HepG2 (cell line): ENCODE results near the gene CEP19. TPM values are rescaled to one million over a fixed set of nuclear protein-coding genes. Genes with fewer than 3 reads are reported as not detected.

Source experiments
- HOXA5 ChIP-seq: sonication (generic); formaldehyde crosslinking; IDR thresholded peaks from 2 replicates; pipeline ENCODE4 v1.4.0; 2020; ENCODE audit warnings: missing genetic modification reagents
- NFIB ChIP-seq: sonication (generic); formaldehyde crosslinking; IDR thresholded peaks from 2 replicates; pipeline ENCODE4 v1.9.0; 2021; ENCODE audit warnings: missing genetic modification reagents, mild to moderate bottlenecking, borderline replicate concordance
- SALL2 ChIP-seq: sonication (generic); formaldehyde crosslinking; IDR thresholded peaks from 2 replicates; pipeline ENCODE4 v1.8.1; 2023; ENCODE audit warnings: mild to moderate bottlenecking, missing genetic modification reagents, inconsistent platforms
- SIX1 ChIP-seq: sonication (generic); formaldehyde crosslinking; IDR thresholded peaks from 2 replicates; pipeline ENCODE4 v1.4.0; 2020; ENCODE audit warnings: missing genetic modification reagents, borderline replicate concordance
- ZBTB8A ChIP-seq: sonication (generic); formaldehyde crosslinking; IDR thresholded peaks from 2 replicates; pipeline ENCODE4 v1.4.0; 2020; ENCODE audit warnings: mild to moderate bottlenecking, low read depth, missing genetic modification reagents, borderline replicate concordance
- ZNF138 ChIP-seq: sonication (generic); formaldehyde crosslinking; IDR thresholded peaks from 2 replicates; pipeline ENCODE4 v1.5.0; 2020; ENCODE audit warnings: mild to moderate bottlenecking, low read depth, missing genetic modification reagents
- ZNF383 ChIP-seq: sonication (generic); formaldehyde crosslinking; IDR thresholded peaks from 2 replicates; pipeline ENCODE4 v1.4.0; 2020; ENCODE audit warnings: missing genetic modification reagents, mild to moderate bottlenecking, borderline replicate concordance
- polyA plus RNA-seq, 8 experiments: library from polyadenylated mRNA; depleted of rRNA in 3 of 8; stranded (reverse) in 7 of 8; unstranded in 1 of 8; fragments of >200 nt; fragmentation: Illumina TruSeq in 4 of 8; extraction: Trizol in 4 of 8; gene quantifications; 2 replicates each; pipeline versions ENCODE4 v1.2.1 to v1.2.3, GENCODE V29; 2011 to 2016; ENCODE audit warnings: low read depth in 4 of 8, missing spikeins in 1 of 8, mixed read lengths in 1 of 8; ENCODE audit not compliant: insufficient read depth in 1 of 8
- total RNA-seq, 5 experiments: library from RNA; depleted of rRNA; stranded (reverse); fragments of >200 nt; fragmentation: Illumina TruSeq; extraction: Trizol; gene quantifications; 2 replicates each; pipeline ENCODE4 v1.2.3, GENCODE V29; 2016; ENCODE audit warnings: low read depth in 1 of 5
- TF ChIP-seq, protein P1 (sequence below): sonication (generic); formaldehyde crosslinking; IDR thresholded peaks from 2 replicates; pipeline ENCODE4 v1.5.1; 2020; ENCODE audit warnings: mild to moderate bottlenecking, missing genetic modification reagents, borderline replicate concordance
- TF ChIP-seq, protein P2 (sequence below): sonication (generic); formaldehyde crosslinking; IDR thresholded peaks from 2 replicates; pipeline ENCODE4 v1.8.1; 2023; ENCODE audit warnings: mild to moderate bottlenecking, missing genetic modification reagents
- TF ChIP-seq, protein P3 (sequence below): sonication (generic); formaldehyde crosslinking; IDR thresholded peaks from 2 replicates; pipeline ENCODE4 v1.4.0; 2020; ENCODE audit warnings: mild to moderate bottlenecking, low read depth, missing genetic modification reagents
- TF ChIP-seq, protein P4 (sequence below): IDR thresholded peaks from 2 replicates; pipeline ENCODE4 v1.6.1; 2016; ENCODE audit warnings: missing genetic modification reagents, missing compliant biosample characterization
- TF ChIP-seq, protein P5 (sequence below): sonication (generic); formaldehyde crosslinking; IDR thresholded peaks from 2 replicates; pipeline ENCODE4 v1.5.0; 2020; ENCODE audit warnings: missing genetic modification reagents, mild to moderate bottlenecking, borderline replicate concordance
- TF ChIP-seq, protein P6 (sequence below): sonication (generic); formaldehyde crosslinking; IDR thresholded peaks from 2 replicates; pipeline ENCODE4 v1.5.1; 2020; ENCODE audit warnings: missing genetic modification reagents, mild to moderate bottlenecking, borderline replicate concordance
- TF ChIP-seq, protein P7 (sequence below): sonication (generic); formaldehyde crosslinking; IDR thresholded peaks from 2 replicates; pipeline ENCODE4 v1.5.0; 2020; ENCODE audit warnings: missing genetic modification reagents
- TF ChIP-seq, protein P8 (sequence below): sonication (generic); formaldehyde crosslinking; IDR thresholded peaks from 2 replicates; pipeline ENCODE4 v1.5.0; 2020; ENCODE audit warnings: missing genetic modification reagents, mild to moderate bottlenecking, borderline replicate concordance

Gene CEP19
- total and polyA plus RNA-seq, 2 of the 13 experiments (the other 11 are each of a cell fraction or from before 2014, with no cell fraction given): 0.48 to 1.2 TPM

DNA sequence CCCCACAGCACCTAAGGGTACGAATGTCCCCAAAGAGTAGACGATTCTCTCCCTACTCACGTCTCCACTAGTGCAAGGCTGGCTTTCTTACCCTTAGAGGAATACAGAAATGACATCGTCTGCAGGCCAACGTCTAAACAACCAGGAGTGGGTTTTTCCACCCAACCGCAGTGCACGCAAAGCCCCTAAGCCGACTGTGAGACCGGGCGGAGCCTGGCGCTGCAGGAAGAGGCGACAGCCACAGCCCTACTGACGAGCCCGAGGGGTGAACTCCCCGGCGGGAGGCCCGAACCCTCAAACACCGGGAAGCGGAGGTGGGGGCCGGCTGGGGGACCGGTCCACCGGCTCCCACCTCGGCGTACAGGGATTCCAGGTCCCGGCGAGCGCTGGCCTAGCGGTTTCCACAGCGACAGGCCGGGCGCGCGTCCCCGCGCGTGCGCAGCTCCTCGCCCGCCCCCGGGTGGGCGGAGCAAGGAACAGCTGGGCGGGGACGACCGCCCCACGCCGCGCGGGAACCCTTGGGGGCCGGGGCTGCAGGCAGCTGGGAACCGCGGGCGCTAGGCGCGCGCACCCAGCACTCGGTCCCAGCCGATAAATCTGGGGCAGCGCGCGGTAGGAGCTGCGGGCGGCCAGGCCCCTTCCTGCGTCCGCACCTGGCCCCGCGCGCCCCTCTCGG lies at the start of gene CEP19, which contains the start of gene PIGX (continued):
- TF ChIP-seq, protein P1, sequence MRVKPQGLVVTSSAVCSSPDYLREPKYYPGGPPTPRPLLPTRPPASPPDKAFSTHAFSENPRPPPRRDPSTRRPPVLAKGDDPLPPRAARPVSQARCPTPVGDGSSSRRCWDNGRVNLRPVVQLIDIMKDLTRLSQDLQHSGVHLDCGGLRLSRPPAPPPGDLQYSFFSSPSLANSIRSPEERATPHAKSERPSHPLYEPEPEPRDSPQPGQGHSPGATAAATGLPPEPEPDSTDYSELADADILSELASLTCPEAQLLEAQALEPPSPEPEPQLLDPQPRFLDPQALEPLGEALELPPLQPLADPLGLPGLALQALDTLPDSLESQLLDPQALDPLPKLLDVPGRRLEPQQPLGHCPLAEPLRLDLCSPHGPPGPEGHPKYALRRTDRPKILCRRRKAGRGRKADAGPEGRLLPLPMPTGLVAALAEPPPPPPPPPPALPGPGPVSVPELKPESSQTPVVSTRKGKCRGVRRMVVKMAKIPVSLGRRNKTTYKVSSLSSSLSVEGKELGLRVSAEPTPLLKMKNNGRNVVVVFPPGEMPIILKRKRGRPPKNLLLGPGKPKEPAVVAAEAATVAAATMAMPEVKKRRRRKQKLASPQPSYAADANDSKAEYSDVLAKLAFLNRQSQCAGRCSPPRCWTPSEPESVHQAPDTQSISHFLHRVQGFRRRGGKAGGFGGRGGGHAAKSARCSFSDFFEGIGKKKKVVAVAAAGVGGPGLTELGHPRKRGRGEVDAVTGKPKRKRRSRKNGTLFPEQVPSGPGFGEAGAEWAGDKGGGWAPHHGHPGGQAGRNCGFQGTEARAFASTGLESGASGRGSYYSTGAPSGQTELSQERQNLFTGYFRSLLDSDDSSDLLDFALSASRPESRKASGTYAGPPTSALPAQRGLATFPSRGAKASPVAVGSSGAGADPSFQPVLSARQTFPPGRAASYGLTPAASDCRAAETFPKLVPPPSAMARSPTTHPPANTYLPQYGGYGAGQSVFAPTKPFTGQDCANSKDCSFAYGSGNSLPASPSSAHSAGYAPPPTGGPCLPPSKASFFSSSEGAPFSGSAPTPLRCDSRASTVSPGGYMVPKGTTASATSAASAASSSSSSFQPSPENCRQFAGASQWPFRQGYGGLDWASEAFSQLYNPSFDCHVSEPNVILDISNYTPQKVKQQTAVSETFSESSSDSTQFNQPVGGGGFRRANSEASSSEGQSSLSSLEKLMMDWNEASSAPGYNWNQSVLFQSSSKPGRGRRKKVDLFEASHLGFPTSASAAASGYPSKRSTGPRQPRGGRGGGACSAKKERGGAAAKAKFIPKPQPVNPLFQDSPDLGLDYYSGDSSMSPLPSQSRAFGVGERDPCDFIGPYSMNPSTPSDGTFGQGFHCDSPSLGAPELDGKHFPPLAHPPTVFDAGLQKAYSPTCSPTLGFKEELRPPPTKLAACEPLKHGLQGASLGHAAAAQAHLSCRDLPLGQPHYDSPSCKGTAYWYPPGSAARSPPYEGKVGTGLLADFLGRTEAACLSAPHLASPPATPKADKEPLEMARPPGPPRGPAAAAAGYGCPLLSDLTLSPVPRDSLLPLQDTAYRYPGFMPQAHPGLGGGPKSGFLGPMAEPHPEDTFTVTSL (CRISPR knock-in tag): no peak
- TF ChIP-seq, protein P2, sequence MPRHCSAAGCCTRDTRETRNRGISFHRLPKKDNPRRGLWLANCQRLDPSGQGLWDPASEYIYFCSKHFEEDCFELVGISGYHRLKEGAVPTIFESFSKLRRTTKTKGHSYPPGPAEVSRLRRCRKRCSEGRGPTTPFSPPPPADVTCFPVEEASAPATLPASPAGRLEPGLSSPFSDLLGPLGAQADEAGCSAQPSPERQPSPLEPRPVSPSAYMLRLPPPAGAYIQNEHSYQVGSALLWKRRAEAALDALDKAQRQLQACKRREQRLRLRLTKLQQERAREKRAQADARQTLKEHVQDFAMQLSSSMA: no peak; the same call in 1 of the 2 replicates
- TF ChIP-seq SIX1 (CRISPR knock-in tag) (no peak), ZNF138 (CRISPR knock-in tag) (no peak), NFIB (no peak), ZNF383 (CRISPR knock-in tag) (no peak), ZBTB8A (CRISPR knock-in tag) (no peak), HOXA5 (CRISPR knock-in tag) (peak; percentile 54; the same call in 1 of the 2 replicates), SALL2 (CRISPR knock-in tag) (no peak; the same call in 1 of the 2 replicates)
- TF ChIP-seq, protein P3, sequence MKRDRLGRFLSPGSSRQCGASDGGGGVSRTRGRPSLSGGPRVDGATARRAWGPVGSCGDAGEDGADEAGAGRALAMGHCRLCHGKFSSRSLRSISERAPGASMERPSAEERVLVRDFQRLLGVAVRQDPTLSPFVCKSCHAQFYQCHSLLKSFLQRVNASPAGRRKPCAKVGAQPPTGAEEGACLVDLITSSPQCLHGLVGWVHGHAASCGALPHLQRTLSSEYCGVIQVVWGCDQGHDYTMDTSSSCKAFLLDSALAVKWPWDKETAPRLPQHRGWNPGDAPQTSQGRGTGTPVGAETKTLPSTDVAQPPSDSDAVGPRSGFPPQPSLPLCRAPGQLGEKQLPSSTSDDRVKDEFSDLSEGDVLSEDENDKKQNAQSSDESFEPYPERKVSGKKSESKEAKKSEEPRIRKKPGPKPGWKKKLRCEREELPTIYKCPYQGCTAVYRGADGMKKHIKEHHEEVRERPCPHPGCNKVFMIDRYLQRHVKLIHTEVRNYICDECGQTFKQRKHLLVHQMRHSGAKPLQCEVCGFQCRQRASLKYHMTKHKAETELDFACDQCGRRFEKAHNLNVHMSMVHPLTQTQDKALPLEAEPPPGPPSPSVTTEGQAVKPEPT (CRISPR knock-in tag): no peak
- TF ChIP-seq, protein P4, sequence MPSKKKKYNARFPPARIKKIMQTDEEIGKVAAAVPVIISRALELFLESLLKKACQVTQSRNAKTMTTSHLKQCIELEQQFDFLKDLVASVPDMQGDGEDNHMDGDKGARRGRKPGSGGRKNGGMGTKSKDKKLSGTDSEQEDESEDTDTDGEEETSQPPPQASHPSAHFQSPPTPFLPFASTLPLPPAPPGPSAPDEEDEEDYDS (CRISPR knock-in tag): no peak; the same call in 1 of the 2 replicates
- TF ChIP-seq, protein P5, sequence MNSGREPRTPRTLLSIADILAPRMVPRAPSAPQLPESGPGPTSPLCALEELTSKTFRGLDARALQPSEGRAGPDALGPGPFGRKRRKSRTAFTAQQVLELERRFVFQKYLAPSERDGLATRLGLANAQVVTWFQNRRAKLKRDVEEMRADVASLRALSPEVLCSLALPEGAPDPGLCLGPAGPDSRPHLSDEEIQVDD (CRISPR knock-in tag): no peak
- TF ChIP-seq, protein P6, sequence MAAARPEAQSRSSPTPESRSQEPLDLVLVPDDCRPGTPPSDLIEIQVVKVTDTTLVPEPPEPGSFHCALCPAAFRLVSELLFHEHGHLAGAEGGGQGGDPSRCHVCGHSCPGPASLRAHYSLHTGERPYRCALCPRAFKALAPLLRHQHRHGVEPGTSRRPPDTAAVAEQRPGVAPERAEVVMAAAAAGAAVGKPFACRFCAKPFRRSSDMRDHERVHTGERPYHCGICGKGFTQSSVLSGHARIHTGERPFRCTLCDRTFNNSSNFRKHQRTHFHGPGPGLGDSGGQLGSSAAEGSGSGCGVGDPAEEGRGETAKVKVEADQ: 0 out of 2 replicates have a peak, but pooled peaks have one; percentile 46
- TF ChIP-seq, protein P7, sequence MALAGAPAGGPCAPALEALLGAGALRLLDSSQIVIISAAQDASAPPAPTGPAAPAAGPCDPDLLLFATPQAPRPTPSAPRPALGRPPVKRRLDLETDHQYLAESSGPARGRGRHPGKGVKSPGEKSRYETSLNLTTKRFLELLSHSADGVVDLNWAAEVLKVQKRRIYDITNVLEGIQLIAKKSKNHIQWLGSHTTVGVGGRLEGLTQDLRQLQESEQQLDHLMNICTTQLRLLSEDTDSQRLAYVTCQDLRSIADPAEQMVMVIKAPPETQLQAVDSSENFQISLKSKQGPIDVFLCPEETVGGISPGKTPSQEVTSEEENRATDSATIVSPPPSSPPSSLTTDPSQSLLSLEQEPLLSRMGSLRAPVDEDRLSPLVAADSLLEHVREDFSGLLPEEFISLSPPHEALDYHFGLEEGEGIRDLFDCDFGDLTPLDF: peak; percentile 72; the same call in 1 of the 2 replicates
- TF ChIP-seq, protein P8, sequence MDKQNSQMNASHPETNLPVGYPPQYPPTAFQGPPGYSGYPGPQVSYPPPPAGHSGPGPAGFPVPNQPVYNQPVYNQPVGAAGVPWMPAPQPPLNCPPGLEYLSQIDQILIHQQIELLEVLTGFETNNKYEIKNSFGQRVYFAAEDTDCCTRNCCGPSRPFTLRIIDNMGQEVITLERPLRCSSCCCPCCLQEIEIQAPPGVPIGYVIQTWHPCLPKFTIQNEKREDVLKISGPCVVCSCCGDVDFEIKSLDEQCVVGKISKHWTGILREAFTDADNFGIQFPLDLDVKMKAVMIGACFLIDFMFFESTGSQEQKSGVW (CRISPR knock-in tag): no peak
